Esophagus squamous epithelium (tissue), 5 donors: ENCODE measurements around the gene VAV2. TPM values are rescaled to one million over a fixed set of nuclear protein-coding genes. Genes with fewer than 3 reads are reported as not detected.
A peak's percentile ranks its signal among the peaks of the same experiment; 100 is the strongest.

Source experiments
- DNase-seq: peaks from one replicate; lab custom pipeline; 2025; lab: John Stamatoyannopoulos, UW
- H3K27ac ChIP-seq, 4 donors: fragments of 200-600 bp; sonication (generic); one replicate each; pipeline ENCODE4 v1.5.1; 2016 to 2019; ENCODE audit warnings: mild to moderate bottlenecking in 1 of 4
- H3K27me3 ChIP-seq, 4 donors: fragments of 200-600 bp; sonication (generic); 1 replicate in 3 of 4; 2 replicates in 1 of 4; pipeline versions ENCODE4 v1.5.1 to v1.6.0; 2017 to 2021; ENCODE audit warnings: antibody characterized with exemption in 1 of 4
- H3K36me3 ChIP-seq, 3 donors: fragments of 200-600 bp; sonication (generic); one replicate each; pipeline ENCODE4 v1.5.1; 2016 to 2019
- H3K4me1 ChIP-seq, 3 donors: fragments of 200-600 bp; sonication (generic); one replicate each; pipeline ENCODE4 v1.5.1; 2017 to 2019
- H3K4me3 ChIP-seq, 4 donors: fragments of 200-600 bp; sonication (generic); 1 replicate in 3 of 4; 2 replicates in 1 of 4; pipeline ENCODE4 v1.5.1; 2016 to 2019; ENCODE audit warnings: mild to moderate bottlenecking in 2 of 4, moderate library complexity in 1 of 4
- H3K9me3 ChIP-seq, 3 donors: fragments of 200-600 bp; sonication (generic); one replicate each; pipeline ENCODE4 v1.5.1; 2016 to 2019
- POLR2A ChIP-seq, 4 donors: fragments of 450-650 bp; IDR thresholded peaks; one replicate each; pipeline ENCODE4 v1.6.1; 2017; ENCODE audit warnings: antibody characterized with exemption in 4 of 4, mild to moderate bottlenecking in 4 of 4, moderate library complexity in 3 of 4
- WGBS, 2 donors: methylation state at CpG; one replicate each; pipeline ENCODE4 v1.1.5; 2018; 5-methylcytosine and 5-hydroxymethylcytosine counted together
- intact Hi-C: fragments of 100-400 bp; cut with DNase I; formaldehyde crosslinking; loops from one replicate; pipeline ENCODE4 v1.15.0; 2022
- total RNA-seq, 4 donors: library from RNA; depleted of rRNA; stranded (reverse); fragments of >200 nt; gene quantifications; one replicate each; pipeline ENCODE4 v1.1.0, GENCODE V29; 2016
- TF ChIP-seq, protein P1 (sequence below), 6 experiments: fragments of 450-650 bp in 4 of 6; fragments of 200-600 bp in 2 of 6; sonication (generic) in 2 of 6; IDR thresholded peaks; one replicate each; pipeline ENCODE4 v1.5.1; 2016 to 2019; ENCODE audit warnings: antibody characterized with exemption in 6 of 6, mild to moderate bottlenecking in 4 of 6, moderate library complexity in 4 of 6
- donor health status: DM: yes; HTN: yes; CAD: no.

The VAV2 gene
- total RNA-seq, 4 donors from 2014 or later, result 3.8 to 7.6 (median 5.7) TPM

GRCh38 chr9:133996531-133997520 lies 4.7 kb upstream of the VAV2 start:
- Histone ChIP-seq H3K27me3 (peaks cover 0 to 40% (median 0%) of the 10 kb centered on the region in 4 donors), H3K4me1 (peaks cover 12 to 24% (median 16%) of the 10 kb centered on the region in 3 donors), H3K4me3 (no peak overlapping the region), H3K27ac (no peak overlapping the region), H3K36me3 (no peaks in the 10 kb centered on the region), H3K9me3 (no peaks in the 10 kb centered on the region)
- intact Hi-C loops, result no loop called here
- no peak for DNase-seq
- WGBS, 2 donors, result 54 to 62% methylated on average over 21 to 23 of the region's 24 CpGs
- TF ChIP-seq, protein P1, sequence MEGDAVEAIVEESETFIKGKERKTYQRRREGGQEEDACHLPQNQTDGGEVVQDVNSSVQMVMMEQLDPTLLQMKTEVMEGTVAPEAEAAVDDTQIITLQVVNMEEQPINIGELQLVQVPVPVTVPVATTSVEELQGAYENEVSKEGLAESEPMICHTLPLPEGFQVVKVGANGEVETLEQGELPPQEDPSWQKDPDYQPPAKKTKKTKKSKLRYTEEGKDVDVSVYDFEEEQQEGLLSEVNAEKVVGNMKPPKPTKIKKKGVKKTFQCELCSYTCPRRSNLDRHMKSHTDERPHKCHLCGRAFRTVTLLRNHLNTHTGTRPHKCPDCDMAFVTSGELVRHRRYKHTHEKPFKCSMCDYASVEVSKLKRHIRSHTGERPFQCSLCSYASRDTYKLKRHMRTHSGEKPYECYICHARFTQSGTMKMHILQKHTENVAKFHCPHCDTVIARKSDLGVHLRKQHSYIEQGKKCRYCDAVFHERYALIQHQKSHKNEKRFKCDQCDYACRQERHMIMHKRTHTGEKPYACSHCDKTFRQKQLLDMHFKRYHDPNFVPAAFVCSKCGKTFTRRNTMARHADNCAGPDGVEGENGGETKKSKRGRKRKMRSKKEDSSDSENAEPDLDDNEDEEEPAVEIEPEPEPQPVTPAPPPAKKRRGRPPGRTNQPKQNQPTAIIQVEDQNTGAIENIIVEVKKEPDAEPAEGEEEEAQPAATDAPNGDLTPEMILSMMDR (IDR thresholded peaks at IDR 0.05), result no peak
- TF ChIP-seq POLR2A (IDR thresholded peaks at IDR 0.05), result no peak

- Histone ChIP-seq H3K27ac (no peak overlapping the region), H3K4me3 (no peak overlapping the region), H3K36me3 (no peaks in the 10 kb centered on the region), H3K9me3 (no peaks in the 10 kb centered on the region), H3K27me3 (peaks cover 0 to 44% (median 0%) of the 10 kb centered on the region in 4 donors), H3K4me1 (peaks cover 22 to 40% (median 31%) of the 10 kb centered on the region in 3 donors)
- DNase-seq, result no peak
- intact Hi-C loops, result no loop called here
- TF ChIP-seq POLR2A (IDR thresholded peaks at IDR 0.05), result no peak
- TF ChIP-seq, protein P1 (IDR thresholded peaks at IDR 0.05), result peak in 1 of 6 experiments; percentile 1
- 56 to 66% methylated on average over 12 to 16 of the region's 17 CpGs for WGBS, 2 donors
These were observed 3.1 kb upstream of the VAV2 start for GRCh38 chr9:133995012-133995896.

DNA sequence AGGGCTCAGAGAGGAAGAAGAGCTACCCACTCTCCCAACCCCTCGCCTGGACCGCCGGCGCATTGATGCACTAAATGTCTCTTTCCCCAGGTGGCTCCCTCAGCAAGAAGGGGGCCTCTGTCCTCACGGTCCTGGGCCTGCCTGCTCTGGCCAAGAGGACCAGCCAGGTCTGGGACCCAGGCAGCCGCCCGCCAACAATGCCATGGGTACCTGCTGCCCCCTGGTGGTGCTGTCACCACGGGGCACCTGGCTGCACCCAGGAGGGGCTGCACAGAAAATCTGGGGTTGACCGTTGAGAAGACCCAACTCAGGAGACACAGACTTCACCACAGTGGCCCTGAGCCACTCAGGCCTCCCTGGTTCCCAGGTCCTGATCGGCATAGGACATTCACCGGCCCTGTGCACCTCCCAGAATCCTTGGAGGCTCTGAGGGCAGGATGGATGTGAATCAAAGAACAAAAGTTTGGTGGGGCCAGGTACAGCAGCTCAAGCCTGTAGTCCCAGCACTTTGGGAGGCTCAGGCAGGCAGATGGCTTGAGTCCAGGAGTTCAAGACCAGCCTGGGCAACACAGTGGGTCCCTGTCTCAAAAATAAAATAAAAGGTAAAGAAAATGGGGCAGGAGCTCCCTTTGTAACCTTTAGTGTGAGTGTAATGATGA lies 2.4 kb upstream of the VAV2 start:
- H3K4me1 ChIP-seq, result peaks cover 28 to 48% (median 36%) of the 10 kb centered on the region in 3 donors
- no peaks in the 10 kb centered on the region for H3K9me3 ChIP-seq
- no peaks in the 10 kb centered on the region for H3K36me3 ChIP-seq
- H3K27me3 ChIP-seq, result peaks cover 0 to 44% (median 0%) of the 10 kb centered on the region in 4 donors
- no peak for TF ChIP-seq POLR2A (IDR thresholded peaks at IDR 0.05)
- TF ChIP-seq, protein P1 (IDR thresholded peaks at IDR 0.05), result peak; percentile 98 to 99 (median 98)
- no peak overlapping the region for H3K27ac ChIP-seq
- DNase-seq, result no peak
- intact Hi-C loops, result loop anchor here (5.0 kb wide), 1 partner anchor 202 kb away; no protein-coding TSS in a partner anchor
- 0 to 7% methylated on average over 3 to 7 of the region's 11 CpGs for WGBS, 2 donors
- H3K4me3 ChIP-seq, result no peak overlapping the region

GRCh38 chr9:133993635-133994253 lies 1.6 kb upstream of the VAV2 start:
- Histone ChIP-seq H3K4me1 (peaks cover 28 to 48% (median 36%) of the 10 kb centered on the region in 3 donors), H3K4me3 (peak overlapping the region in 3 of 4 donors; percentile 60 to 93 (median 76)), H3K27ac (peak overlapping the region; percentile 85 to 97 (median 92))

More at GRCh38 chr9:133993635-133994253, 1.6 kb upstream of the VAV2 start:
- no peaks in the 10 kb centered on the region for H3K36me3 ChIP-seq
- WGBS, 2 donors, result 24% methylated on average over 5 of the region's 16 CpGs; no CpG with 5 or more reads in 1 of the 2 donors
- DNase-seq, result no peak
- intact Hi-C loops, result loop anchor here (5.0 kb wide), 1 partner anchor 201 kb away; no protein-coding TSS in a partner anchor
- H3K9me3 ChIP-seq, result no peaks in the 10 kb centered on the region
- peaks cover 0 to 44% (median 0%) of the 10 kb centered on the region in 4 donors for H3K27me3 ChIP-seq
- TF ChIP-seq POLR2A (IDR thresholded peaks at IDR 0.05), result no peak
- TF ChIP-seq, protein P1 (IDR thresholded peaks at IDR 0.05), result no peak
